Upper lobe of right lung (tissue), 1 donor: ENCODE measurements around the gene LRRC25. TPM values are rescaled to one million over a fixed set of nuclear protein-coding genes. Genes with fewer than 3 reads are reported as not detected.

Experiments
- ATAC-seq: fragments of 200-7000 bp; cut with Tn5 transposase; one replicate; pipeline ENCODE4 v1.9.1; 2020; ENCODE audit warnings: mild to moderate bottlenecking, moderate library complexity
- DNase-seq: peaks from one replicate; pipeline ENCODE4 v3.0.0-alpha.2; 2020
- H3K27ac ChIP-seq: fragments of 200-600 bp; one replicate; pipeline ENCODE4 v1.8.0; 2022
- H3K27me3 ChIP-seq: fragments of 200-600 bp; one replicate; pipeline ENCODE4 v1.8.0; 2022; ENCODE audit warnings: mild to moderate bottlenecking
- H3K36me3 ChIP-seq: fragments of 200-600 bp; one replicate; pipeline ENCODE4 v1.8.0; 2022
- H3K4me1 ChIP-seq: fragments of 200-600 bp; one replicate; pipeline ENCODE4 v1.8.0; 2022
- H3K4me3 ChIP-seq: fragments of 200-600 bp; one replicate; pipeline ENCODE4 v1.8.0; 2022; ENCODE audit warnings: mild to moderate bottlenecking
- H3K9me3 ChIP-seq: fragments of 200-600 bp; one replicate; pipeline ENCODE4 v1.8.0; 2022
- intact Hi-C: fragments of 100-400 bp; cut with DNase I; formaldehyde crosslinking; loops from one replicate; pipeline ENCODE4 v1.11.0; 2022
- total RNA-seq: library from RNA; stranded (reverse); fragmentation: NEBNext Ultra II Directional; extraction: Animal tissue kit (Norgen Biotek cat#: 25700); gene quantifications from one replicate; pipeline ENCODE4 v1.2.1, GENCODE V29; 2021
- TF ChIP-seq, protein P1 (sequence below): fragments of 200-600 bp; IDR thresholded peaks from one replicate; pipeline ENCODE4 v1.8.0; 2022; ENCODE audit warnings: antibody characterized with exemption
- donor health status: DM: no; HTN: yes; CAD: no; lungs with severe emphysema.

Gene LRRC25
- total RNA-seq, 1 donor from 2014 or later: 22.7 TPM

DNA sequence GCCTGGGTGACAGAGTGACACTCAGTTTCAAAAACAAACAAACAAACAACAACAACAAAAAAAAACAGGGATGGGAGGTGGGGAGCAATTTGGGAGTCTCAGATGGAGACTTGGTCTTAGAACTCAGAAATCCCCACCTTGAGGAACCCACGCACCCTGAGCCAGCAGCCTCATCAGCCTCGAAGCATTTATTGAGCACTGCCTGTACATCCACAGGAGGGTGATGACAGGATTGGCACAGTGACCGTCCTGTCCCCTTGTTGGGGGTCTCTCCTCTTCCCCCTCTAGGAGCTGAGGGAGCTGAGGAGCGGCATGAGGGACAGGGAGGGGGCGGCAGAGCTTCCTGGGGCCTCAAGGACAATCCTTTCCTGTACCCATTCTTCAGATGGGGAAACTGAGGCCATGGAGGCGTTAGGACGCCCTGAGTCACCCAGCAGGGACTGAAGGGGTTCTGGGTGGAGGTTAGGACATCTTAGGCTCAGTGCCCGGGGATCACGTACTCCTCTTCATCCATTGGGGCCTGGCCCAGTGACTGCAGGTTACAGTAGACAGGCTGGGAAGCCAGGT is 5.8 kb downstream of the LRRC25 start:
- peaks cover 11% of the 10 kb centered on the region for H3K36me3 ChIP-seq
- intact Hi-C loops: loop anchor here (5.0 kb wide), 1 partner anchor 39 kb away; no protein-coding TSS in a partner anchor
- TF ChIP-seq, protein P1, sequence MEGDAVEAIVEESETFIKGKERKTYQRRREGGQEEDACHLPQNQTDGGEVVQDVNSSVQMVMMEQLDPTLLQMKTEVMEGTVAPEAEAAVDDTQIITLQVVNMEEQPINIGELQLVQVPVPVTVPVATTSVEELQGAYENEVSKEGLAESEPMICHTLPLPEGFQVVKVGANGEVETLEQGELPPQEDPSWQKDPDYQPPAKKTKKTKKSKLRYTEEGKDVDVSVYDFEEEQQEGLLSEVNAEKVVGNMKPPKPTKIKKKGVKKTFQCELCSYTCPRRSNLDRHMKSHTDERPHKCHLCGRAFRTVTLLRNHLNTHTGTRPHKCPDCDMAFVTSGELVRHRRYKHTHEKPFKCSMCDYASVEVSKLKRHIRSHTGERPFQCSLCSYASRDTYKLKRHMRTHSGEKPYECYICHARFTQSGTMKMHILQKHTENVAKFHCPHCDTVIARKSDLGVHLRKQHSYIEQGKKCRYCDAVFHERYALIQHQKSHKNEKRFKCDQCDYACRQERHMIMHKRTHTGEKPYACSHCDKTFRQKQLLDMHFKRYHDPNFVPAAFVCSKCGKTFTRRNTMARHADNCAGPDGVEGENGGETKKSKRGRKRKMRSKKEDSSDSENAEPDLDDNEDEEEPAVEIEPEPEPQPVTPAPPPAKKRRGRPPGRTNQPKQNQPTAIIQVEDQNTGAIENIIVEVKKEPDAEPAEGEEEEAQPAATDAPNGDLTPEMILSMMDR: no peak
- no peak for ATAC-seq
- no peak overlapping the region for H3K27ac ChIP-seq
- DNase-seq: no peak
- H3K27me3 ChIP-seq: no peaks in the 10 kb centered on the region
- no peaks in the 10 kb centered on the region for H3K9me3 ChIP-seq
- H3K4me1 ChIP-seq: peaks cover 9% of the 10 kb centered on the region
- no peak overlapping the region for H3K4me3 ChIP-seq

DNA sequence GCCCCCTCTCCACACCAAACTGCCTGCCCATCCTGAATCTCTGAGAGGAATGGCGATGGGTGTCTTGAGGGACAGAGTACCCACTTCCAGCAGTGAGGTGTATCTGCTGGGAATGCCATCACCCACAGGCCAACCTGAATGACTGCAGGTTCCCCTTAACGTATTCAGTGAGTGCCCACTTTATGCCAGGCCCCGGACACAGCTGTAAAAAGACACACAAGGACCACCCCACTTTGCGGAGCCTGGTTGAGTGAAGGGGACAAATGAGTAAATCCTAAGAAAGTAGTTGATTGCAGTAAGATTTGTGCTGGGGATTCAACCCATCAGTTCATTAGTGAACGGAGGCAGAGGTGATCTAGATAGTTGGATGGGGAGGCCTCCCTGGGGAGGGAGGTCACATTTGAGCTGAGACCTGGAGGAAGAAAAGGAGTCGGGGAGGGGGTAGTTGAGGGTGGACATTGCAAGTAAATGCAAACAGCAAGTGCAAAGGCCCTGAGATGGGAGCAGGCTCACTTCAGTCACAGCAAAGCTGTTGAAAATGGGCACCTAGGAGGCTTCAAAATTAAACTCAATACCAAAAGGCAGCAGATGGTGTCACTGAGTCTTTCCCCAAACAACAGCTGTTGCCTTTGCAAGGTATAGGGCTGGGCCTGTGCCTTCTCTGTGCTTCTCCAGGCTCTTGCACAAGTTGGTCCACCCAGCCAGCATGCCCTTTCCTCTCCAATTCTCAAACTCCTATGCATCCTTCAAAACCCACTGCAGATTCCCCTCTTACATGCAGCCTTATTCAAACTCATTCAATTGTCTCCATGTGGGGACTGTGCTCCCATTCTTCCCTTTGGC is 7.1 kb downstream of the LRRC25 start:
- Histone ChIP-seq H3K4me1 (peaks cover 9% of the 10 kb centered on the region), H3K27ac (no peak overlapping the region), H3K9me3 (no peaks in the 10 kb centered on the region), H3K36me3 (peaks cover 11% of the 10 kb centered on the region), H3K4me3 (no peak overlapping the region), H3K27me3 (no peaks in the 10 kb centered on the region)
- ATAC-seq (no peak), DNase-seq (no peak)
- TF ChIP-seq, protein P1: no peak
- intact Hi-C loops: loop anchor here (5.0 kb wide), 1 partner anchor 38 kb away; no protein-coding TSS in a partner anchor

GRCh38 chr19:18389726-18390064 is 7.7 kb downstream of the LRRC25 start:
- DNase-seq (no peak), ATAC-seq (no peak)
- intact Hi-C loops: loop anchor here (5.0 kb wide), 1 partner anchor 37 kb away; no protein-coding TSS in a partner anchor
- TF ChIP-seq, protein P1: no peak
- no peak overlapping the region for H3K4me3 ChIP-seq
- H3K27ac ChIP-seq: no peak overlapping the region
- peaks cover 9% of the 10 kb centered on the region for H3K4me1 ChIP-seq
- H3K36me3 ChIP-seq: peaks cover 11% of the 10 kb centered on the region
- no peaks in the 10 kb centered on the region for H3K9me3 ChIP-seq
- no peaks in the 10 kb centered on the region for H3K27me3 ChIP-seq

DNA sequence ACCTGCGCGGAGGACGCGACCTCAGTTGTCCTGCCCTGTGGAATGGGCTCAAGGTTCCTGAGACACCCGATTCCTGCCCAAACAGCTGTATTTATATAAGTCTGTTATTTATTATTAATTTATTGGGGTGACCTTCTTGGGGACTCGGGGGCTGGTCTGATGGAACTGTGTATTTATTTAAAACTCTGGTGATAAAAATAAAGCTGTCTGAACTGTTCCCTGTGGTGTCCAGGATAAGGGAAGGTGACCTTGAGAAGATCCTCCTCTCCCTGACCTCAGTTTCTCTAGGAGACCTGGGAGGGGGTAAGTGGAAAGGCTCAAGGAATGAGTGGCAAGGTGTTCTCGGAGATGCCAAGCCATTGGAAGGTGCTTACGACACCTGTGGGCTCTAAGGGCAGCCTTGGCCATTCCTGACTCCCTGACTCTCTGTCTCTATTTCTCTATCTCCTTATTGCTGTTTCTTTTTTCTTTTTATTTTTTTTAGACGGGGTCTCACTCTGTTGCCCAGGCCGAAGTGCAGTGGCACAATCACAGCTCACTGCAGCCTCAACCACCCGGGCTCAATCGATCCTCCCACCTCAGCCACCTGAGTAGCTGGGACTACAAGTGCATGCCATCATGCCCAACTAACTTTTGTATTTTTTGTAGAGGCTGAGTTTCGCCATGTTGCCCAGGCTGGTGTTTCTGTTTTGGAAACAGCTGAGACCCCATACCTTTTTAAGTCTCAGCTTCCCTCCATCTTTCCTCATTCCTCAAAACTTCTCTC is 8.3 kb downstream of the LRRC25 start:
- intact Hi-C loops: no loop called here
- no peak for ATAC-seq
- Histone ChIP-seq H3K27ac (no peak overlapping the region), H3K9me3 (no peaks in the 10 kb centered on the region), H3K27me3 (no peaks in the 10 kb centered on the region), H3K4me3 (peak overlapping the region; percentile 56), H3K4me1 (peaks cover 9% of the 10 kb centered on the region), H3K36me3 (peaks cover 11% of the 10 kb centered on the region)
- no peak for DNase-seq
- TF ChIP-seq, protein P1: no peak

DNA sequence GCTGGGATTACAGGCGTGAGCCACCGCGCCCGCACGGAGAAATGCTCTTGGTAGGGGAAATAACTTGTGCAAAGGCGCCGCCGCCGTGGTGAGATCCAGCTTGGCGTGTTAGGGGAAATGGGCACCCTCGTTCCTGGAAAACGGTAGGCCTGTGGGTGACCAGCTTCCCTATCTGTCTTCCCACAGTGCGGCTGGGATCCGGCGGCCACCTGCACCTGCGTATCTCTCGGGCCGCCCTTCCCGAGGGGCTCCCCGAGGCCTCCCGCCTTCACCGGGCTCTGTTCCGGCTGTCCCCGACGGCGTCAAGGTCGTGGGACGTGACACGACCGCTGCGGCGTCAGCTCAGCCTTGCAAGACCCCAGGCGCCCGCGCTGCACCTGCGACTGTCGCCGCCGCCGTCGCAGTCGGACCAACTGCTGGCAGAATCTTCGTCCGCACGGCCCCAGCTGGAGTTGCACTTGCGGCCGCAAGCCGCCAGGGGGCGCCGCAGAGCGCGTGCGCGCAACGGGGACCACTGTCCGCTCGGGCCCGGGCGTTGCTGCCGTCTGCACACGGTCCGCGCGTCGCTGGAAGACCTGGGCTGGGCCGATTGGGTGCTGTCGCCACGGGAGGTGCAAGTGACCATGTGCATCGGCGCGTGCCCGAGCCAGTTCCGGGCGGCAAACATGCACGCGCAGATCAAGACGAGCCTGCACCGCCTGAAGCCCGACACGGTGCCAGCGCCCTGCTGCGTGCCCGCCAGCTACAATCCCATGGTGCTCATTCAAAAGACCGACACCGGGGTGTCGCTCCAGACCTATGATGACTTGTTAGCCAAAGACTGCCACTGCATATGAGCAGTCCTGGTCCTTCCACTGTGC is 9.1 kb downstream of the LRRC25 start:
- ATAC-seq: peak; percentile 88
- Histone ChIP-seq H3K4me1 (peaks cover 9% of the 10 kb centered on the region), H3K4me3 (peak overlapping the region; percentile 56), H3K36me3 (peaks cover 11% of the 10 kb centered on the region), H3K9me3 (no peaks in the 10 kb centered on the region), H3K27me3 (no peaks in the 10 kb centered on the region), H3K27ac (peak overlapping the region; percentile 58)
- TF ChIP-seq, protein P1: peak; percentile 100
- DNase-seq: peak; percentile 91
- intact Hi-C loops: no loop called here
